SK-N-SH treated with all-trans-retinoic acid at 6 μM for 48 hours (cell line): ENCODE data around the gene PRELID3B.

Experiments used
- CREB5 ChIP-seq: fragments of 250-450 bp; sonication (Bioruptor Pico); IDR thresholded peaks from 2 replicates; pipeline ENCODE4 v1.5.1; 2020; ENCODE audit warnings: low read depth, mild to moderate bottlenecking, moderate library complexity
- ISL1 ChIP-seq: fragments of 250-450 bp; sonication (Bioruptor Pico); IDR thresholded peaks from 2 replicates; pipeline ENCODE4 v2.1.2; 2022; ENCODE audit warnings: mild to moderate bottlenecking, moderate library complexity
- SNAI2 ChIP-seq: fragments of 250-450 bp; sonication (Bioruptor Pico); IDR thresholded peaks from 2 replicates; pipeline ENCODE4 v1.5.0; 2020; ENCODE audit warnings: mild to moderate bottlenecking, moderate library complexity
- TOX ChIP-seq: fragments of 250-450 bp; sonication (Bioruptor Pico); IDR thresholded peaks from 2 replicates; pipeline ENCODE4 v1.8.0; 2021; ENCODE audit warnings: mild to moderate bottlenecking, moderate library complexity, borderline replicate concordance
- ZFP30 ChIP-seq: fragments of 450-650 bp; formaldehyde crosslinking; IDR thresholded peaks from 2 replicates; pipeline ENCODE4 v1.5.0; 2022; ENCODE audit warnings: mild to moderate bottlenecking, moderate library complexity
- ZNF70 ChIP-seq: fragments of 450-650 bp; formaldehyde crosslinking; IDR thresholded peaks from 2 replicates; pipeline ENCODE4 v1.5.0; 2020; ENCODE audit warnings: mild to moderate bottlenecking, moderate library complexity

GRCh38 chr20:58990651-58991445 is 51.7 kb downstream of the PRELID3B start:
- no peak for TF ChIP-seq TOX (CRISPR knock-in tag)
- TF ChIP-seq SNAI2 = no peak
- no peak for TF ChIP-seq ISL1 (CRISPR knock-in tag)
- TF ChIP-seq ZNF70 (CRISPR knock-in tag) = no peak
- no peak for TF ChIP-seq CREB5 (CRISPR knock-in tag)
- TF ChIP-seq ZFP30 = no peak
